ENCODE data around the gene SHISA6.
"Not testable (repeated sequence)": the region's sequence is repeated elsewhere in the genome, so short reads cannot be mapped to it uniquely, and the experiment has no call there.

Gene SHISA6

GRCh38 chr17:11303773-11304394 lies 62.9 kb downstream of the SHISA6 start:
- DNase-seq = no peak

- no peak for DNase-seq
Measured at GRCh38 chr17:11304568-11304967, 63.6 kb downstream of the SHISA6 start.

DNA sequence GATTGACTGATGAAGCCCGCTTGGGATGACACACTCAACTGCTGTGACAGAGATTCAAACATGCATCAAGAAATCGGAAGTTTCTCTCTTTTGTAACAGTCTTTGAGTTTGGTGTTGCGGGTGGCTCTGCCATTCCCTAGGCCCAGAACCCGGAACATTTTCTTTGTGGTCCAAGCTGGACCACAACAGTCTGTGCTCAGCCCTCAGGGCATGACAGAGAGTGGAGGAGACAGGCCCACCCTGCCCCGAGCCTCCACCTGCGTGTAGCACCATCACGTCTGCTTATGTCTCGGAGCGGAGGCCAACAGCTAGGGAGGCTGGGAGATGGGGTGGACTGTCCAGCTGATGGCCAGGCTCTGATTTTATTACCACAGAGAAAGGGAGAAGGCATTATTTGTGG lies 64.5 kb downstream of the SHISA6 start:
- DNase-seq = no peak

GRCh38 chr17:11308531-11308930 lies 67.5 kb downstream of the SHISA6 start:
- no peak for DNase-seq

- DNase-seq = no peak
Measured at GRCh38 chr17:11309033-11309432, 68.0 kb downstream of the SHISA6 start.

DNA sequence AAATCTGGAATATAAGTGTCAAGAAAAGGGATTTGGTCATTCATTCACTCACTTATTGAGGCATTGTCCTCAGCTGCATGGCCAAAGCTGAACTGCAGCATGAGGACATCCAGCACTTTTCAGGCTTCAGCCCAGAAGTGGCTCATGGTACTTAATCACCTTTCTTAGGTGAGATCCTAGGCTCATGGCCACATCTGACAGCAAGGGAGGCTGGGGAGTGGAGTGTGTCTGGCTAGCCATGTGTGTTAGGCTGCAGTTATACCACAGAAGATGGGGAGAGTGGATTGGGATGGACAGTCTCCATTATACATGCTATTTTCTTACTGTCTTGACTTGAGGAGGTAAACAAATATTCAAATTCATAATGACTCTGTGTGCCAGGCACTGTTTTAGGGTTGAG lies 68.8 kb downstream of the SHISA6 start:
- DNase-seq = no peak

DNA sequence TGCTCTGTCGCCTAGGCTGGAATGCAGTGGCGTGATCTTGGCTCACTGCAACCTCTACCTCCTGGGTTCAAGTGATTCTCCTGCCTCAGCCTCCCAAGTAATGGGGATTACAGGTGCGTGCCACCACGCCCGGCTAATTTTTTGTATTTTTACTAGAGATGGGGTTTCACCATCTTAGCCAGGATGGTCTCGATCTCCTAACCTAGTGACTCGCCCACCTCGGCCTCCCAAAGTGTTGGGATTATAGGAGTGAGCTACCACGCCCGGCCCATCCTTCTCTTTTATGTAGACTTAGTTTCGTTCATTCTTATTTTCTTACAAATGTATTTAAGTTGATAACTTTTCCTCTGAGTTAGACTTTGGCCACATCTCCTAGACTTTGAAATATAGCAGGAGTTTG lies 75.4 kb downstream of the SHISA6 start:
- DNase-seq = not testable (repeated sequence)

DNA sequence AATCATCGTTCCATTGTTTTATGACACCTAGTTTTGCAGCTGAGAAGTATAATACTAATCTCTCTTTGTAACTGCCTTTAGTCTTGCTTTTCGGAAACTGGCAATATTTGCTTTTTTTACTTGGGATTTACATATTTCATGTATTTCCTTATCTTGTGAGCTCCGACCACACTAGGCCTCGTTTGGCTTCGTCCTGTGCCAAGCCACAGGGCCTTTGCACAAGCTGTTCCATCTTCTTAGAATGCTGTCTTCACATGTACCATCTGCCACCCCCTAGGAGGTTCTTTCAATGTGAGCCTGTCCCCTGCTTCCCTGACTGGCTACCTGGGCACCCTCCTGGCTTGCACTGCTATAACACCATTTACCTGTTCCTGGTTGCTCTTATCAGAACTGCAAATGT lies 77.2 kb downstream of the SHISA6 start:
- no peak for DNase-seq

DNA sequence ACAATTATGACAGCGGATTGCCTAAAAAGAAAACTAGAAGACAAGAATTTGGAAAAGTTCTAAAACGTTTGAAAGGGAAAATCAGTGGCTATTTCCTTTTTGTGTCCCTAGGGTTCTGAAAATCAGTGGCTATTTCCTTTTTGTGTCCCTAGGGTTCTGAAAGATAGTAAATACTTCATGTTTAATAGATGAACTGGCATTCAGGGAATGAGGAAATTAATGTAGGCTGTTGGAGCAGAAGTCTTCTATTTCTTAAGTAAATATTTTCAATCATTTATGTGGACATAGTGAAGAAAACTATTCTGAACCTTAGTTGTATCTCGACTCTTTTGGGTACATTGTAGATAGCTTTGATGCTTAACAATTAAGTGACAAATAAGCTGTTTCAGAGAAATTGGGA lies 78.9 kb downstream of the SHISA6 start:
- no peak for DNase-seq

DNA sequence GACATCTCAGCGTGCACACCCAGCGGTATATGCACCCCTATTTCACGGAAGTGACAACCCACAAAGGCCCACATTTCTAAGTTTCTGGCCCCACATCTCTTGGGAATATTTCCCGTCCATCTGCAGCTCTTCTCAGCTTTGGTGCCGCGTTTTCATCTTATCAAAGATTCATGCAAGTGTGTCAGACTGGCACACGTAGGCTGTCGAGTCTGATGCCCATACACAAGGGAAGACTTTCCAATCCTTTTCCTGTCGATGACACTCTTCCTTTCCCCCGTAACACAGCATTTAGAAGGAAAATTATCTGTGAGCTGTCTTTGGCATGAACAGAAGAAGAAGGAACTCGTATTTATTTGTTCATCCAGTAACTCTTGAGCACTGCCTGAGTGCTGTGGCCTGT lies 83.0 kb downstream of the SHISA6 start:
- no peak for DNase-seq

- no peak for DNase-seq
Measured at GRCh38 chr17:11324846-11325420, 83.9 kb downstream of the SHISA6 start.

GRCh38 chr17:11326492-11326891 lies 85.5 kb downstream of the SHISA6 start:
- DNase-seq = no peak

- DNase-seq = no peak
Measured at GRCh38 chr17:11328770-11329169, 87.8 kb downstream of the SHISA6 start.

GRCh38 chr17:11330006-11330405 lies 89.0 kb downstream of the SHISA6 start:
- no peak for DNase-seq

DNA sequence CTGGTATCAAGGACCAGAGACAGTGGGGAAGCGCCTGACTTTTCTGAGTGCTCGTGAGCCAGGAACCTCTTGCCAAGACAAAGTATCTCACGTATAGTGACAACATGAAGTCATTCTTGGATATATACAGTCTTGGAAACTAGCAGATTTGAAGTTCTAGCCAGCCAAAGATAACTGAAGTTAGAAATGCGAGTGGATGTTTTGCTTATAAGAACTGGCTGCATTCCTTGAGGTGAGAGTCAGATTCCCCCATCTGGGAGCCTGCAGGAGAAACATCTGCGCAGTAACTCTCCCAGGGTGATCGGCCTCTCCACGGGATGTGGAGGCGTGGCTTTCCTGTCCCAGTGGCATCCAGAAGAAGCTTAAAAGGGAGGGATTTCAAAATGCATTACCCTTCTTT lies 89.8 kb downstream of the SHISA6 start:
- no peak for DNase-seq

DNA sequence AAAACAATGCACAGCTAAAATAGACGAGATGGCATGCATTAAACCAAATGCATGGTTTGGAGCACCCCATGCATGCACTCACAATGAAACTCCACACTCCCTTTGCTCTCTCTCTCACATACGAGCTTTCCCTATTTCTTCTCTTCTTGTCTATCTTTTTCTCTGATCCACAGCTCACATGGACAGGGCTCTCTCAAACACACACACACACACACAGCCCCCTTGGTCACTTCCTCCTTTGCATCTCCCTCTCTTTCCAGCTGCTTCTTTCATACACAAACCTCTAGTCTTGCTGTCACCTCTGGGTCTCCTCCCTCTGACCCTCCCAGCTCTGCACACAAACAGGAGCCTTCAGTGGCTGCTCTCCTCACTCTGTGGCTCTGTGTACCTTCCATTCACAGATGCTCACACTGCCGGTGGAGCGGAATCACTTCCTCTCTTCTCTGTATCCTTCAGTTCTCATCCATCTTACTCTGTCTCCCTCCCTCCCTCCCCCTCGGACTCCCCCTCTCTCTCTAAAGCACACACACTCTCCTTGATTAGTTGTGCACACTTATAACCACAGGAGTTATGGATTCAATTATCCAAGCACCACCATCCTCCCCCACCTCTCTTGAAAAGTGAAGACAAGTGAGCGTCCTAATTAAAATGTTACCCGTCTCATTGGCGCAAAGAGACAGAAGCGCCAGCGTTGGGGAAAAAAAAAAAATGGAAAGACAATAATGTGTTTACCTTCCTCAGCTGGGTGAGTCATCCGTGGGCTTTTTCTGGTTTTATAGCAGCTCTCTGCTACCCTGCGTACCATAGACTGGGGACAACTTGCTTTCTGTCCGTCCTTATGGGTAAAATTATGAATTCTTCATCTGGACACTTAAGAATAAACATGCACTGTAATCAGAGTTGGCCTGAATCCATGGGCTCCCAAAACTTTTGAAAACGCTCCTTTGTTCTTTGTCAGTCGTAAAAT lies 90.8 kb downstream of the SHISA6 start:
- DNase-seq = no peak

- no peak for DNase-seq
Measured at GRCh38 chr17:11332706-11333105, 91.7 kb downstream of the SHISA6 start.

- DNase-seq = no peak
Measured at GRCh38 chr17:11334493-11334892, 93.5 kb downstream of the SHISA6 start.

- DNase-seq = no peak
Measured at GRCh38 chr17:11336290-11336689, 95.3 kb downstream of the SHISA6 start.

- no peak for DNase-seq
Measured at GRCh38 chr17:11340803-11341202, 99.8 kb downstream of the SHISA6 start.

DNA sequence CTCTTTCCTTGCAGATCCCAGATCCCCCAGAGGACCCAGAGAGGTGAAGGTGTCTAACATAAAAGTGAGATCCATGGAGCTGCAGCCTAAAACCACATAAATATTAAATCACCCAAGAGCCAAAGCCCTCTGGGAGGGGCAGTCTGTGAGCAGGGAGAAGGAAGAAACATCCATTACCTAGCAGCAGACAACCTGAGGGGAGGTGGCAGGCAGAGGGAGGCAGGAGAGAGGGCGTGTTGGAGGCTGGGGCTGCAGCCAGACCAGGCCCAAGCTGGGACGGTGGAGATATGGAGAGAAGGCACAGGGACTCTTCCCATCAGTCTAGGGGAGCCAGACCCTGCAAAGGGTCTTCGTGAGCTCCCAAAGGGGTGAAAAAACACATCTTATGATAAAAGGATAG lies 101.1 kb downstream of the SHISA6 start:
- no peak for DNase-seq

DNA sequence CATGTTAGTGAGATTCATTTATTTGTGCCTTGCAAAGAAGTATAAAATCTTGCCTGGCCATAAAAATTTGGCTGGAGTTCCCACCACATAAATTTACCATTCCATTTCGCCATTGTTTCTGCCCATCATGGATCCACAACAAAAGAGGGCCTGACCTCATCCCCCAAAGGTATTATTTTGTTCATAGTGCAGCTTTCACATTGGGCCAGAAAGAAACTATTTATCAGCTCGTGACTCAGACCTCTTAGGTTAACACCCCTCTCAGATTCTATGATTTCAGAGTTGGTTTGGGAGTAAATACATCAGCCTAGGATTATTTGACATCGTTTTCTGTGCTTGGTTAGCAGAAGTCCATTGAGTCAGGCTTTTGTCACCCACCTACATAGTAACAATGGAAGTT lies 108.1 kb downstream of the SHISA6 start:
- DNase-seq = no peak

DNA sequence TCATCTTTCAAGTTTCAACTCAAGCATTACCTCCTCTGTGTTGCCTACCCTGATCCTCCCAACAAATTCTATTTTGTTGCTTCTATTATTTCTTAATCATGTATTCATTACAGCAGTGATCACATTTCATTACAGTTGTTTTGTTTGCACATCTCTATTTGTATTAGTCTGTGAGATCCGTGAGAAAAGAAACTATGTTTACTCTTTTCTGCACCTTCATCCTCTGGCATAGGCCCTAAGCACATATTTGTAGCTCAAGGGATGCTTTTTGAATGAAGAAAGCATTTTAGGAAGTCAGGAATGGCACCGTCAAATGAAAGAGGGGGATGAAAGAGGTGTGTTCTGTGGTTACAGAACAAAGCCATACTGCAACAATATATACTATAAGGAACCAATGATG lies 110.5 kb downstream of the SHISA6 start:
- no peak for DNase-seq

DNA sequence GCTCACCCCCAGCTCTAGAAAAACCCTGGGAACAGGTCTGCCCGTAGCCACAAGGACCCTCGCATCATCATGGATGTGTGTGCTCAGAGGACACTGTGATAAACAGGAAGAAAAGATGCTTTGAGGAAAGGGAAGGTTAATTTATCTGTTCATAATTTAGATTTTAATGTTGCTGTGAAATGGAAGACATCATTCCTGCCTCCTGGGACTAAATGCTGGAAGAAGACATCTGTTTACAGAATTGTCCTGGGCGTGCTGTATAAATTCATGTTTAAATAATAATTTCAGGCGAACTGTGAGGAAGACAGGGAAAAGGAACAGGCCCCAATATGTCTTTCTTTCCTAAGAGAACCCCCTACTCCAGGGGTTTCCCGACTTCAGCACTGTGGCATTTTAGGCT lies 112.6 kb downstream of the SHISA6 start:
- DNase-seq = no peak

Measured in NCI-H2107 (cell line).